Activated T-cell treated with anti-CD3 and anti-CD28 coated beads for 48 hours (primary cell): ENCODE results near the gene LRRC58.
"Not testable (repeated sequence)": the region's sequence is repeated elsewhere in the genome, so short reads cannot be mapped to it uniquely, and the experiment has no call there.

Experiments
- DNase-seq: peaks from one replicate; pipeline ENCODE4 v3.0.0-alpha.2; 2020; ENCODE audit warnings: low read depth

The LRRC58 gene

DNA sequence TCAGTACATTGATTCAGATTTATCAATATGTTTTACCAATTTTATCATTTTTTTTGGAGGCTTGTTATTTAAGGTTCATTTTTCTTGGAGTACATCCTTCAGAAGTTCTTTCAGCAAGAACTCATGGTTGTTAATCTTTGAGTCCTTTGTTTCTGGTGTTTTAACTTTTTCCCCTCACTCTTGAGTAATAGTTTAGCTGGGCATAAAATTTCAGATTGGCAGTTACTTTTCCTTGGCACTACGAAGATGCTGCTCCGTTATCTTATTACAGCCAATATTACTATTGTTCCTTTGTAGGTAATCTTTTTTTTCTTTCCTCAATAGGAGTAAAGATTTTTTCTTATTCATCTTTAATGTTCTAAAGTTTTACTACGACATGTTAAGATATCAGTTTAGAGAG lies 9.8 kb downstream of the LRRC58 start:
- DNase-seq: no peak

DNA sequence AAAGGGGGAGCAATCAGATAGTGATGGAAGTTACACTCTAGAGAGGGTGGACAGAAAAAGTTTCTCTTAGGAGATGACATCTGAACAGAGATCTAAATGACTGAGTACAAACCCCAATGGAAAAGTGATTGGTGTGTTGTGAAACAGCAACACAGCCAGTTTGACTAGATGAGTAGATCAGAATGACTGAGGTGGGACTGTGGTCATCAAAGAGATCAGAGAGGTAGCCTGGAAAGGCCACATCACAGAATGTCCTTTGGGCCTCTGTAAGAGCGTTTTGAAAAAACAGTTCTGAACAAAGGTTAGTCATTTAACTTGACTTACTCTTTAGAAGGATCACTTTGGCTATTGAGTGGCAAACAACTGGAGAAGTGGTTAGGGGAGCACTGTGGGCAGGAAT lies 10.6 kb downstream of the LRRC58 start:
- no peak for DNase-seq

DNA sequence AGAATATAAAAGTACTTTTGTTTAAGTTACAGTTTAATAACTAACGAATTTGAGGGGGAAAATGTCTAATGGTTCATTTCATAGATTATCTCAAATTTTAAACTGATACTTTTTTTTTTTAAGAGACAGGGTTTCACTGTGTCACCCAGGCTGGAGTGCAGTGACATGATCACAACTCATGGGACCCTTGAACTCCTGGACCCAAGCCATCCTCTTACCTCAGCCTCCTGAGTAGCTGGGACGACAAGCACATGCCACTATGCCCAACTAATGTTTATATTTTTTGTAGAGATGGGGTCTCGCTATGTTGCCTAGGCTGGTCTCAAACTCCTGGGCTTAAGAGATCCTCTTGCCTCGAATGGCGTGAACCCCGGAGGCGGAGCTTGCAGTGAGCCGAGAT lies 16.5 kb downstream of the LRRC58 start:
- no peak for DNase-seq

DNA sequence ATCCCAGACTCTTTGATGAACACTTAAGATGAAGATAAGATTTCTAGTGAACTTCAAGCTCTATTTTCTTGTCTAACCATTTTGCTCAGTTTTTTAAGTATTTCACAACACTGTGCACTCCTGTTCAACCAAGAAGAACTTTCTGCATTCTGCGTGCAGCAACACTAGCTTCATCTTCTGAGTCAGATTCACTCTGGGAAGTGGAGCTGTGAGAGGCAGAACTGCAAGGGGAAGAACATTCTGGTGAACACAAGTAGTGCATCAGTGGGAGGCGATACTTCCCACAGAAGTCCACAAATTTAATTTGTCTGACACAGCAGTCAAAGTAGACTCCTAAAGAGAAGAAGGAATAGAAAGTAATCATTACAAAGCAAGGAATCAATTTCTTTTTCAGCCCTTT lies 18.1 kb downstream of the LRRC58 start:
- no peak for DNase-seq

DNA sequence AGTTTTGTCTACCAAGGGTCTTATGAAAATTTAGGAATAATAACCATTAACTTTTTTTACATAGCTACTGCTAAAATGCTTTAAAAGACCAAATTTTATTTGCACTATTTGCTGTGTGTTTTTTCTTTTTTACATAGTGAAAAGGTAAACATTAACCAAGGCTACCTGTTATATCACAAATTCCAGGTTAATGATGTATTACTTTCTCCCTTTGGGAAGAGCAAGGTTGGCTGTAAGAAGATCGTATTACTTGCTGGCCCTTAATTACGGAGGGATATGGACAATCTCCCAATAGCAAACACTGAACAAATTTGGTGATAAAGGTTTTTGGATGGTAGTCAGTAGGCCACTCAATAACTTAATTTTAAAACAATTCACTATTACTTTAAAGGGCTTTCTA lies 22.4 kb downstream of the LRRC58 start:
- DNase-seq: no peak

DNA sequence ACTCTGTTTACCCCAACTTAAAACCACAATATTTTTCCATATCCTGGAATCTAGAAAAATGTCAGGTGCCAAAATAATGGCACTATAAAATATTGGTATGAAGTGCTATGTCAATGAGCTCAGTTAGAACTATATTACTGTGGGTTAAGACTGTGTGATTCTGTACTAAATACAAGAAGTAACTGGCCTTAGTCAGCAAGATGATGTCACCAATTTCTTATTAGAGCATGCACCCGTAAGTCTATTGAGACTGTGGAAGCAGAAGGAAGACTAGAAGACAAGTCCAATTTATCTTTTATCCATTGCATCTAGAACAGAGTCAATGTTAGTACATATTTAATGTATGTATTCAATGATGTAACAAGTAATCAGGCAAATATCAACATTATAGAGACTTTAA lies 25.0 kb downstream of the LRRC58 start:
- DNase-seq: no peak

DNA sequence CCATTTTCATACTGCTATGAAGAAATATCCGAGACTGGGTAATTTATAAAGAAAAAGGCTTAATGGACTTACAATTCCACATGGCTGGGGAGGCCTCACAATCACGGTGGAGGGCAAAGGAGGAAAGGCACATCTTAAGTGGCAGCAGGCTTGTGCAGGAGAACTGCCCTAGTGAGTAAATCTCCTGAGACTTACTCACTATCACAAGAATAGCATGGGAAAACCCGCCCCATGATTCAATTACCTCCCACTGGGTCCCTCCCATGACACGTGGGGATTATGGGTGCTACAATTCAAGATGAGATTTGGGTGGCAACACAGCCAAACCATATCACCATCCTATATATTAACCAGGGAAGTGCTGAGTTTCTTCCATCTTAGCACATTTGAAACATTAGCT lies 25.4 kb downstream of the LRRC58 start:
- DNase-seq: not testable (repeated sequence)

DNA sequence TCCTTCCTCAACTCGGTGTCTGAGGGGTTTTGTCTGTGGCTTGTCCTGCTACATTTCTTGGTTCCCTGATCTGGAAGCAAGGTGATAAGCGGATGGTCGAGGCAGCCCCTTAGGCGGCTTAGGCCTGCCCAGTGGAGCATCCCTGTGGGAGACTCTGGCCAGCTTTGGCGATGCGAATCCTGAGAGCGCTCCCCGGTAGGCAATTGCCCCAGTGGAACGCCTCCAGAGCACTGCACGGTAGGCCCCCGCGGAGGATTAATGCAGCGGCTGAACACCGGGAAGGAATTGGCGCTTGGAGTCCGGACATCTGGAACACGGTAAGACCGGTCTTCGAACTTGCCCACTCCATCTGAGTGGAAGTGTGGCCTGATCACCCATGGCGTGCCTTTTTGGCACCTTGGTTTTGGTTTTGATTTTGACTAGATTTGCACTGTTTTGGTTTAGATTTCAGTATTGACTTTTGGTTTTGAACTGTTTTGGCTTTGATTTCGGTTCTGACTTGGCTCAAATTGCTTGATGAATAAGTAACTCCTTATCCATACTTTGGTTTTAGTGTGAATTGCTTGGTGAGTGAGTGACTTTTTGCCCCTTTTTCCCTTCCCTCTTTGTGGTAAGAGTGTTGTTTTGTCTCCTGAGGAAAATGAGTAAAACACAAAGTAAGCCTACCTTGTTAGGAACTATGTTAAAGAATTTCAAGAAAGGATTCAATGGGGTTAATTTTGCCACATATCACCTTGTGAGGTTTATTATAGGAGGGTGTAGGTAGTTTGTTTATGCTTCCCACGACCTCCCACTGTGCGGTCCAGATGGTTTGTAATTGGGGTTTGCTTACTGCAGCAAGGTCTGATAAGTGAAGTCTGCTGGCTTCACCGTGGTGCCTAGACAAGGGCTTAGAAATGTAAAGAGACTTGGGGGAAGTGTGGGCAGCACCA lies 37.0 kb downstream of the LRRC58 start:
- no peak for DNase-seq

DNA sequence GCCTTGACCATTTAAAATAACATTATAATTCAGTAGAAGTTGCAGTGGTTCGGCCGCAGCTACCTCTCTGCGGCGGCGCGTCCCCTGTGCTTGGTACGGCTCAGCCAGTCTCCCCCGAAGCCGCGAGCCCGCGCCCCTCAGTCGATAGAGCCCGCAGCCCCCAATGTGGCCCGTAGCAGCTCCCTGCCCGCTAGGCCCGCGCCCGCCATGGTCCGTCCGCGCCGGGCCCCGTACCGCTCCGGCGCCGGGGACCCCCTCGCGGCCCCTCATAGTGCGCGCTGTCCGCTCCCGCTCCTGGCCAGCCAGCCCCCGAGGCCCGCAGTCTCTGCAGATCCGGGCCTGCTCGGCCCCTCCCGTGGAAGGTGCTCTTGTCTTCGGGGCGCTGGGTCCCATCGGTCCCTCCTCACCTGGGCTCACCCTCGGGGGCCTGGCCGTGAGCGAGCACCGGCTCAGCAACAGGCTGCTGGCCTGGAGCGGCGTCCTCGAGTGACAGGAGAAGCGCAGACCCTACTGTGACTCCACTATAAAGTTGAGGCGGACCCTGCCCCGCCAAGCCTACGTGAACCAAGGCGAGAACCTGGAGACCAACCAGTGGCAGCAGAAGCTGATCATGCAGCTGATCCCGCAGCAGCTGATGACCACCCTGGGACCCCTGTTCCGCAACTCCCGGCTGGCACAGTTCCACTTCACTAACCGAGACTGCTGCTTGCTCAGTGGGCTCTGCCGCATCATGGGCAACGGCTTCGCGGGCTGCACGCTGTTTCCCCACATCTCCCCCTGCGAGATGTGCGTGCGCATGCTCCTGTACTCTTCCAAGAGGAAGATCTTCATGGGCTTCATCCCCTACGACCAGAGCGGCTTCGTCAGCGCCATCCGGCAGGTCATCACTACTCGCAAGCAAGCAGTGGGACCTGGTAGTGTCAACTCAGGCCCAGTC lies 42.4 kb downstream of the LRRC58 start:
- no peak for DNase-seq

DNA sequence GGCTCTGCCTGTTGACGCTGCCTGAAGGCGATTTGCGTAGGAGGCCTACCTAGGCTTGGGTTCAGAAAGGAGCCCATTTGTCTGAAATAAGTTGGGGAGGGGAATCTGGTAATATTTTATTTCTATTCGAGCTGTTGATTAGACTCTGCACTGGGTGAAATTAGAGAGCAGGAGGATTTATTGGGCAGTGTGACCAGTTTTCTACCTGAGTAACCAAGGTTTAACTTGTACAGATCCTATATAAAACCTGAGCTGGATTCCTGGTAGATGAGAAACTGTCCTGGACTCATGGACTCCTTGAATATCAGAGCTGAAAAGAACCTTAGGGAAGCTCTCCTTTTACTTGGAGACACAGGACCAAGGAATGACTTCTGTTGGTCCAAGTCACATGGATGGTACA lies 44.5 kb downstream of the LRRC58 start:
- DNase-seq: no peak

DNA sequence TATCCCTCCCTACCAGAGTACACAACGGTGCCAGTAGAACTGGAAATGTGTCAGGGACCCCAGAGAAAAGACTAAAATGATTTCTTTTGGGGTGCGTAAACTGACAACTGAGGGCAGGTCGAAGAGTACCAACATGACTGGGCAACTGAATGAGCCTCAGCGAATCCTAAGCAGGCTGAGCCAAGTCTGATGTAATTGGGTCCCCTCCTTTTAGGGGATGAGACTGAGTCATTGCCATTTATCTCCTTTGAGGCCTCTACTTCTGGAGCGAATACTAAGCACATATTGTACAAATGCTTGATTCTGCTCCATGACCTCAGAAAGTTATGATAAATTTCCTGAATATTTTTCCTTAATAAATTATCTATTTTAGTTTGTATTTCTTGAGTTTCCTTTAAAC lies 46.8 kb downstream of the LRRC58 start:
- no peak for DNase-seq

DNA sequence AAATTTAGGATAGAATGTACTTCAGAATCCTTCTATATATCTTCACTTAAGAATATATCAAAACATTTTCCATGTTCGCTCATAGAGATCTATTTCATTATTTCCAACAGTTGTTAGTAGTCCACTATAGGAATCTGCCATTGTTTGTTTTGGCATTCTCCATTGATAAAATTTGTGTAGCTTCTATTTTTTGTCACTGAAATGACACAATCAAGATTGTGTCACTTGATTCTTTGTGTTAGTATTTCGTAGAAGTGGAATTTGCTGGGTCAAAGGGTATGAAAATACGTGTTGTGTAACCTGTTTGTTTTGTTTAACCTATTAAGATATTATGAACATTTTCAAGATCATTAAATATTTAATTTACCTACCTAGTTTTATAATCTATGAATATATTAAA lies 48.2 kb downstream of the LRRC58 start:
- DNase-seq: no peak

DNA sequence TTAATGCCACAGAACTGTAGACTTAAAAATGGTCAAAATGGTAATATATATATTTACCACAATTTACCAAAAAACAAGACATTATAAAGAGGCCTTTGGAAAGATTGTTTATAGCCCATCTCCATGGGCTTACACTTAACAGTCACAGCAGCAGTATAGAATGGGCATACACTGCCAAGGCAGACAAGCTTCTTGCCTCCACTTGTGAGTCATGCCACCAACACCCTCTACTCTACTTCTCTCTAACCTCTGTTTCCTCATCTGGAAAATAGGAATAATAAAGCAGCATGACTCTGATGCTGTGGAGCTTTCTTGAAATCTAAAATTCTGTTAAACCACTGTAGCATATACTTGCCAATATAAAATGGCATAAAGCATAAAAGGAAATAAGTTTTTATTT lies 49.8 kb downstream of the LRRC58 start:
- DNase-seq: no peak

DNA sequence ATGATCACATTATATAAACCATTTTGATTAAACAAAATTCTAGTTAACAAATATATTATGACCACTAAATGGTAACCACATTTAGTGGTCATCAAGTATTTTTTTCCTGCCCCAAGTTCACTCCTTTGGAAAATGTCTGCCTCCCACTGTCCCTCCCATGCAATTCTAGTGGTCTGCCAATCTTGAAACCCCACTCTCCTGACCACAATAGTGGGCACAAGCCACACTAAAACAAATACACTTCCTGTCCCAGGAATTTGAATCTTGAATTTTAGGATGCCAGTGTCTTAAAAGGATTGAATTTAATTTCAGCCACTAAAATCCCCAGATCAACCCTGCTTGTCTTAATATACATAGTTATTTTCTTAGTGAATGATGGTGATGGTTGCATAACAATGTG lies 50.2 kb downstream of the LRRC58 start:
- DNase-seq: no peak

DNA sequence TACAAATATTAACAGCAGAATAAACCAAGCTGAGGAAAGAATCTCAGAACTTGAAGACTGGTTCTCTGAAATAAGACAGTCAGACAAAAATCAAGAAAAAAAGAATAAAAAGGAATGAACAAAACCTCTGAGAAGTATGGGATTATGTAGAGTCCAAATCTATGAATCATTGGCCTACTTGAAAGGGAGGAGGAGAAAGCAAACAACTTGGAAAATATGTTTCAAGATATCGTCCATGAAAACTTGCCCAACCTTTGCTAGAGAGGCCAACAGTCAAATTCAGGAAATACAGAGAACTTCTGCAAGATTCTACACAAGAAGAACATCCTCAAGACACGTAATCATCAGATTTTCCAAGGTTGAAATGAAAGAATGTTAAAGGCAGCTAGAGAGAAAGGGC lies 57.6 kb downstream of the LRRC58 start:
- DNase-seq: not testable (repeated sequence)

DNA sequence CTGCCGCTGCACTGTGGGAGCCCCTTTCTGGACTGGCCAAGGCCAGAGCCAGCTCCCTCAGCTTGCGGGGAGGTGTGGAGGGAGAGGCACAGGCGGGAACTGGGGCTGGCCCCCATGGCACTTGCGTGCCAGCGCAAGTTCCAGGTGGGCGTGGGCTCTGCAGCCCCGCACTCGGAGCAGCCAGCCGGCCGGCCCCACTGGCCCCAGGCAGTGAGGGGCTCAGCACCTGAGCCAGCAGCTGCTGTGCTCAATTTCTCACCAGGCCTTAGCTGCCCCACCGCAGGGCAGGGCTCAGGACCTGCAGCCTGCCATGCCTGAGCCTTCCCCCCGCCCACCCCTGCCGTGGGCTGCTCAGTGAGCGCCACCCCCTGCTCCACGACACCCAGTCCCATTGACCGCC lies 59.5 kb downstream of the LRRC58 start:
- DNase-seq: no peak

DNA sequence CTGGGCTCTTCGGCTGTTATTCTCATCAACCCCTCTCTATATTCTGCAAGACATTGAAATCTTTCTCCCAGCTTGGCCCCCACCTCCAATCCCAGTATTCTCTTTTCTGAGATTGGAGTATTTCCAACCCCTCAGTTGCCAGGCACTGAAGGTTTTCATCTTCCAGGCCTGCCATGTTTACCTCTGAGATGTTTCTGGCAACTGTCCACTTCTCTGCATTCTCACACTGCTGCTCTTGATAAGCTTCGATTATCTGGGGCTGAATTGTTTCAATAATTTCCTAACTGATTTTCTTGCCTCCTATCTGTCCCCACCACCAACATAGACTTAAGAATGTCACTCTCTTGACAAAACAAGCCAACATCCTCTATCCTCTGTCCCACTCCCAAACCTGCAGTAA lies 62.7 kb downstream of the LRRC58 start:
- DNase-seq: no peak

DNA sequence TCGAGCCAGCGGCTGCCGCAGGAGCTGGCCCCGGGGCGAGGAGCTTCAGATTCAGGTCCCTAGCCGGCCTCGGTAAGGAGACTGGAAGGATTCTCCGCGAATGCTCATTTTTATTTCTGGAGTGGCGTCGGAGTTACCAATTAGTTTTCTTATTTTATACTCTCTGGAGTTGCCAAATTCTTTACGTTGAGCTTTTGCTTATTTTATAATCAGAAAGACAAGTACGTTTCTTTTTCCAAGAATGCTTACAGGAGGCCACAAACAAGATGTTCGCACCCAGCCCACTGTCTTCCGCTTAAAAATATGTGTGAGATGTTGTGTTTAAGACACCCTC lies 63.7 kb downstream of the LRRC58 start:
- no peak for DNase-seq

DNA sequence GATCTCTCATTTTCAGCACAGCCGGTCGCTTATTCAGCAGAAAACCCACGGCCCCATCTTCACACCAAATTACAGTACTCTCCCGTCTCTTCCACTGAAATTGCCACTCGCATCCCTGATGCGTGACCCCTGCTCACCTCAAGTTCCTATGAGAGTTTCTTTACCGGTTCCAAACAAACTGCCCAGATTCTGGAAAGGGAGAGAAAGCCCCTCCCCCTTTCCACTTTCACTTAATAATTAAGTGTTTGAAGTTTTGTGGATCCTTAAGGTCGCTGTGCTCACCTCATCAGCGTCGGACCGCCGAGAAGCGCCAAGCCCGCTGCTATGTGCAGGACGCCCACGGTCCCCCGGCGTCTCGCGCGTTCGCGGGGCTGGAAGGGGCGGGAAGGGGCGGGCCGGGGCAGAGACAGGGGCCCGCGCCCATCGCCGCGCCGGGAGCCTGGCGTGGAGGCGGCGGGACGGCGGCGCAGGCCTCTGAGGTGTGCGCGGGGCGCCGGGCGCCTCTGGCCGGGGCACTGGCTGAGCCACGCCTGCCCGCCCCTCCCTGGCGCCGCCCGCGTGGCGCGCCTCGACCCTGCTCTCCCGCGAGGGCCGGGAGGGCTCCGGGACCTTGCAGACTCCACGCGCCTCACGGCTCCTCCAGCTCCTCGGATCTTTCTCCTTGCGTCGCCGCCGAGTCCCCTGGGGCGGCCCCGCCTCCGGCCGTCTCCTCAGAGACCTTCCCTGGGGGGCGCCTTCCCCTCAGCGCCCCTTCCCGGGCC lies 64.2 kb downstream of the LRRC58 start, which contains the start of gene GPR156:
GPR156 (minus strand) TSS at position 476 of the 761 bp plus-strand sequence. CDS start 41,124 bp downstream, outside the sequence.
- peak; percentile 6 for DNase-seq

DNA sequence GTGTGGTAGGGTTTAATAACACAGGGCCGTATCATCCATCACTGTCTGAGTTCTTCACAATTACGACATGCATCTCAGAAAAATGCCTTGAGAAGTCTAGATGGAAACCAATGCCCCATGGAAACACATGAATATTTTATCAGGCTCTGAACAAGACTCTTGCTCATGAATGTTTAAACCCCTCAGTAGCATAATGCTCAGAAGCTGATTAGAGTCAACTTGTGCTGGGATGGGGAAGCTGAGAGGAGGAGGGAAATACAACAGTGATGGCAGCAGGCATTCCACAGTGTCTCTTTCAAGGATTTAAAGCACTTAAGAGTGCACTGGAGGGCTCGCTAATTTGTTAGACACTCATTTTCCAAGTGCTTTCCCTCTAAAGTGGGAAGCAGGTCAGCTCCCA lies 67.9 kb downstream of the LRRC58 start:
- DNase-seq: no peak

DNA sequence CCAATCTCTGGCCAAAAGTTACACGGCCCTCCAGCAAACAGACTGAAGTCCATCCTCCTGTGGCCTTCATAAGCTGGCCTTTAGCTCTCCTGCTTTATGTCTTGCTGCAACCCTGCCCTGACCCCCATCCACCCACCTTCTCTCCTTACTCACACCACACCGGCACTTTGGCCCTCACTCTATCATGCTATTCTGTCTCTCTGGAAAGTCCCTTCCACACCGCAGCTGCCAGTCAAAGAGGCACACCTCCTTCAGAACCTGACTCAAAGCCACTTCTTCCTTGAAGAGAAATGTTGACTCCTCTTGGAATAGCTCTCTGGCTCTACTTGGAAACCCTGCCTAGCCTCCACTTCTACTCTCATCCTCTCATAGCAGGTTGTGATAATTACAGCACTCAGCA lies 68.6 kb downstream of the LRRC58 start:
- DNase-seq: no peak

DNA sequence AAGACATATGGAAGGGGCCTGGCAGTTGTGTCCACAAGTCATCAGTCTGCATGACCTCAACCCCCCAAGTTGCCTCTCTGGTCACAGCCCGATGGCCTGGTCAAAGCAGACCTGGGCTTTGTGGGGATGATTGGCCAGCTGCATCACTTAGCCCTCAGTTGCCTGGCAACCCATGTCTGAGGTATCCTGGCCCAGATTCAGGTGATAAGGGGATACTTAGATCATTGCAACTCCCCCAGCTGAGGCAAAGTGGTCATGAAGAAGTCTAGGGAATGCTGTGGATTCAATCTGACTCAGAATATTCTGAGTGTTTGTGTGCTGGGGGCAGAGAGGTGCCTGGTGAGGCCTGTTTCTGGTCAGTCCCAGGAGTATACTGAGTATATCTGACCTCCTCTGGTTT lies 69.1 kb downstream of the LRRC58 start:
- no peak for DNase-seq
